Measurements from ENCODE around the gene UBR4. TPM values are rescaled to one million over a fixed set of nuclear protein-coding genes. Genes with fewer than 3 reads are reported as not detected.
"Not testable (repeated sequence)": the region's sequence is repeated elsewhere in the genome, so short reads cannot be mapped to it uniquely, and the experiment has no call there.

Gene UBR4
- polyA plus RNA-seq, 3 donors from 2014 or later = 1.5 to 23.7 (median 8.0) TPM

GRCh38 chr1:19193004-19193403 is 17.1 kb downstream of the UBR4 start:
- DNase-seq = no peak
- no peaks in the 10 kb centered on the region for H3K4me1 Mint-ChIP-seq
- peaks cover 29 to 65% (median 32%) of the 10 kb centered on the region in 3 donors for H3K36me3 Mint-ChIP-seq
- H3K27me3 Mint-ChIP-seq (ENCODE audit: low read depth in 3 of 3) = no peaks in the 10 kb centered on the region
- no peaks in the 10 kb centered on the region for H3K9me3 Mint-ChIP-seq
- peak overlapping the region in 1 of 6 donors; percentile 48 for H3K27ac Mint-ChIP-seq
- H3K4me3 Mint-ChIP-seq = no peak overlapping the region

GRCh38 chr1:19191811-19192210 is 18.3 kb downstream of the UBR4 start:
- Mint-ChIP-seq H3K9me3 (no peaks in the 10 kb centered on the region), H3K27ac (peak overlapping the region in 1 of 6 donors; percentile 19), H3K36me3 (peaks cover 27 to 65% (median 27%) of the 10 kb centered on the region in 3 donors), H3K27me3 (ENCODE audit: low read depth in 3 of 3) (no peaks in the 10 kb centered on the region), H3K4me1 (no peaks in the 10 kb centered on the region), H3K4me3 (no peak overlapping the region)
- no peak for DNase-seq

GRCh38 chr1:19190468-19190867 is 19.6 kb downstream of the UBR4 start:
- Mint-ChIP-seq H3K27me3 (ENCODE audit: low read depth in 3 of 3) (no peaks in the 10 kb centered on the region), H3K36me3 (peaks cover 27 to 69% (median 36%) of the 10 kb centered on the region in 3 donors)
- DNase-seq = no peak

GRCh38 chr1:19189270-19189669 is 20.8 kb downstream of the UBR4 start:
- DNase-seq = no peak
- H3K36me3 Mint-ChIP-seq = peaks cover 33 to 77% (median 39%) of the 10 kb centered on the region in 3 donors
- H3K4me1 Mint-ChIP-seq = no peaks in the 10 kb centered on the region
- no peak overlapping the region for H3K4me3 Mint-ChIP-seq
- H3K9me3 Mint-ChIP-seq = no peaks in the 10 kb centered on the region
- H3K27me3 Mint-ChIP-seq (ENCODE audit: low read depth in 3 of 3) = no peaks in the 10 kb centered on the region
- H3K27ac Mint-ChIP-seq = no peak overlapping the region

More at GRCh38 chr1:19190468-19190867, 19.6 kb downstream of the UBR4 start:
- Mint-ChIP-seq H3K4me1 (no peaks in the 10 kb centered on the region), H3K4me3 (no peak overlapping the region), H3K9me3 (no peaks in the 10 kb centered on the region), H3K27ac (peak overlapping the region in 2 of 6 donors; percentile 3 to 47)

- H3K4me1 Mint-ChIP-seq = no peaks in the 10 kb centered on the region
- no peaks in the 10 kb centered on the region for H3K27me3 Mint-ChIP-seq (ENCODE audit: low read depth in 3 of 3)
- no peak for DNase-seq
- no peaks in the 10 kb centered on the region for H3K9me3 Mint-ChIP-seq
- H3K4me3 Mint-ChIP-seq = no peak overlapping the region
- peaks cover 31 to 74% (median 37%) of the 10 kb centered on the region in 3 donors for H3K36me3 Mint-ChIP-seq
- H3K27ac Mint-ChIP-seq = no peak overlapping the region
Observed at GRCh38 chr1:19187852-19188251, 22.2 kb downstream of the UBR4 start.

- no peak for DNase-seq
- Mint-ChIP-seq H3K36me3 (peaks cover 38 to 71% (median 43%) of the 10 kb centered on the region in 3 donors), H3K9me3 (no peaks in the 10 kb centered on the region), H3K27ac (no peak overlapping the region), H3K27me3 (ENCODE audit: low read depth in 3 of 3) (no peaks in the 10 kb centered on the region), H3K4me1 (peaks cover 2 to 7% of the 10 kb centered on the region in 2 donors), H3K4me3 (no peak overlapping the region)
Observed at GRCh38 chr1:19186001-19186400, 24.1 kb downstream of the UBR4 start.

- Mint-ChIP-seq H3K27me3 (ENCODE audit: low read depth in 3 of 3) (no peaks in the 10 kb centered on the region), H3K9me3 (no peaks in the 10 kb centered on the region), H3K27ac (no peak overlapping the region), H3K4me3 (no peak overlapping the region), H3K36me3 (peaks cover 32 to 59% (median 39%) of the 10 kb centered on the region in 3 donors), H3K4me1 (peaks cover 26 to 29% of the 10 kb centered on the region in 2 donors)
- no peak for DNase-seq
Observed at GRCh38 chr1:19182223-19182622, 27.8 kb downstream of the UBR4 start.

- peak overlapping the region; percentile 61 to 93 (median 88) for H3K27ac Mint-ChIP-seq
- H3K4me1 Mint-ChIP-seq = peaks cover 26 to 29% of the 10 kb centered on the region in 2 donors
- DNase-seq; H3K9me3 Mint-ChIP-seq; H3K27me3 Mint-ChIP-seq (ENCODE audit: low read depth in 3 of 3): not testable (repeated sequence)
- H3K4me3 Mint-ChIP-seq = peak overlapping the region; percentile 46 to 58 (median 51)
- H3K36me3 Mint-ChIP-seq = peaks cover 28 to 58% (median 32%) of the 10 kb centered on the region in 3 donors
Observed at GRCh38 chr1:19180265-19180657, 29.8 kb downstream of the UBR4 start.

- H3K4me3 Mint-ChIP-seq = peak overlapping the region; percentile 43 to 70 (median 46)
- H3K27me3 Mint-ChIP-seq (ENCODE audit: low read depth in 3 of 3) = peaks cover 0 to 1% (median 0%) of the 10 kb centered on the region in 3 donors
- peaks cover 26 to 29% of the 10 kb centered on the region in 2 donors for H3K4me1 Mint-ChIP-seq
- H3K36me3 Mint-ChIP-seq = peaks cover 27 to 58% (median 33%) of the 10 kb centered on the region in 3 donors
- peak overlapping the region; percentile 61 to 93 (median 88) for H3K27ac Mint-ChIP-seq
- H3K9me3 Mint-ChIP-seq = no peaks in the 10 kb centered on the region
- peak; percentile 20 to 43 (median 37) for DNase-seq
Observed at GRCh38 chr1:19179597-19180264, 30.3 kb downstream of the UBR4 start.

- Mint-ChIP-seq H3K36me3 (peaks cover 24 to 61% (median 32%) of the 10 kb centered on the region in 3 donors), H3K4me3 (peak overlapping the region in 1 of 5 donors; percentile 13)
Observed at GRCh38 chr1:19178734-19179398, 31.2 kb downstream of the UBR4 start.

GRCh38 chr1:19177811-19178210 is 32.3 kb downstream of the UBR4 start:
- no peak for DNase-seq
- H3K9me3 Mint-ChIP-seq = no peaks in the 10 kb centered on the region
- H3K4me1 Mint-ChIP-seq = peaks cover 26 to 29% of the 10 kb centered on the region in 2 donors
- H3K27ac Mint-ChIP-seq = no peak overlapping the region
- H3K36me3 Mint-ChIP-seq = peaks cover 27 to 63% (median 34%) of the 10 kb centered on the region in 3 donors
- peaks cover 0 to 1% (median 0%) of the 10 kb centered on the region in 3 donors for H3K27me3 Mint-ChIP-seq (ENCODE audit: low read depth in 3 of 3)
- H3K4me3 Mint-ChIP-seq = no peak overlapping the region

More at GRCh38 chr1:19178734-19179398, 31.2 kb downstream of the UBR4 start:
- peak overlapping the region; percentile 12 to 92 (median 66) for H3K27ac Mint-ChIP-seq
- H3K4me1 Mint-ChIP-seq = peaks cover 26 to 29% of the 10 kb centered on the region in 2 donors
- no peaks in the 10 kb centered on the region for H3K9me3 Mint-ChIP-seq
- peaks cover 0 to 1% (median 0%) of the 10 kb centered on the region in 3 donors for H3K27me3 Mint-ChIP-seq (ENCODE audit: low read depth in 3 of 3)
- no peak for DNase-seq

GRCh38 chr1:19169642-19170041 is 40.4 kb downstream of the UBR4 start:
- no peaks in the 10 kb centered on the region for H3K9me3 Mint-ChIP-seq
- H3K27me3 Mint-ChIP-seq (ENCODE audit: low read depth in 3 of 3) = no peaks in the 10 kb centered on the region
- peaks cover 20 to 86% (median 60%) of the 10 kb centered on the region in 3 donors for H3K36me3 Mint-ChIP-seq
- peak overlapping the region in 1 of 6 donors; percentile 49 for H3K27ac Mint-ChIP-seq
- H3K4me3 Mint-ChIP-seq = no peak overlapping the region
- no peaks in the 10 kb centered on the region for H3K4me1 Mint-ChIP-seq
- DNase-seq = no peak

- no peaks in the 10 kb centered on the region for H3K4me1 Mint-ChIP-seq
- no peaks in the 10 kb centered on the region for H3K9me3 Mint-ChIP-seq
- H3K36me3 Mint-ChIP-seq = peaks cover 17 to 88% (median 66%) of the 10 kb centered on the region in 3 donors
- no peaks in the 10 kb centered on the region for H3K27me3 Mint-ChIP-seq (ENCODE audit: low read depth in 3 of 3)
- DNase-seq = no peak
- H3K4me3 Mint-ChIP-seq = no peak overlapping the region
- H3K27ac Mint-ChIP-seq = peak overlapping the region in 1 of 6 donors; percentile 9
Observed at GRCh38 chr1:19167140-19167539, 42.9 kb downstream of the UBR4 start.

- no peak for DNase-seq
- H3K4me1 Mint-ChIP-seq = no peaks in the 10 kb centered on the region
- H3K27ac Mint-ChIP-seq = peak overlapping the region in 1 of 6 donors; percentile 5
- no peak overlapping the region for H3K4me3 Mint-ChIP-seq
- H3K36me3 Mint-ChIP-seq = peaks cover 13 to 90% (median 74%) of the 10 kb centered on the region in 3 donors
- H3K27me3 Mint-ChIP-seq (ENCODE audit: low read depth in 3 of 3) = no peaks in the 10 kb centered on the region
- H3K9me3 Mint-ChIP-seq = no peaks in the 10 kb centered on the region
Observed at GRCh38 chr1:19166066-19166465, 44.0 kb downstream of the UBR4 start.
